B cell (primary cell): Measurements from ENCODE around the gene ZFYVE16.

Experiments
- CTCF ChIP-seq: fragments of 200-600 bp; IDR thresholded peaks from one replicate; pipeline ENCODE4 v1.8.0; 2022; ENCODE audit warnings: antibody characterized with exemption, mild to moderate bottlenecking
- EZH2 ChIP-seq: IDR thresholded peaks from 2 replicates; pipeline ENCODE4 v1.6.1; 2012; ENCODE audit warnings: borderline replicate concordance, low read depth, mild to moderate bottlenecking, moderate library complexity, low read length; ENCODE audit not compliant: insufficient read depth, poor library complexity, severe bottlenecking

- TF ChIP-seq CTCF (no peak), EZH2 (no peak)
Observed at GRCh38 chr5:80374188-80374587, 33.7 kb upstream of the ZFYVE16 start.
